ENCODE results near the gene MBD5. TPM values are rescaled to one million over a fixed set of nuclear protein-coding genes. Genes with fewer than 3 reads are reported as not detected.

The MBD5 gene
- total and polyA plus RNA-seq, 2 donors: 13.3 to 13.4 TPM

DNA sequence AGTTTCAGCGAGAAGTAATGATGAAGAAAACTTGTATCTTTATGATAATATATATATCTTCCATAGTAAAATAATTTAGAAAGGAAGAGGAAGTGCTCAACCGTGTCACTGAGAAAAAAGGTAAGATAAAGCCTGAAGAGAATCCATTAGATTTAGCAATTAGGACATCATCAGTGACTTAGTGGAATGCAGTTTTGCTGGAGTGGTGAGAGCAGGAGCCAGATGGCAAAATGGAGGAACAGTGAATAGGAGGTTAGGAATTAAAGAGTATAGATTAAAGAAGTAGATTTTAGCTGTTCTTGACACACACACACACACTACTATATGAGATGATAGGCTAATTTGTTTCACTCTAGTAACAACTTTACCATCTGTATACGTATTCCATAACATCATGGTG lies 466.5 kb downstream of the MBD5 start:
- Histone ChIP-seq H3K9me3 (ENCODE audit: control insufficient read depth in 2 of 2, insufficient read depth in 1 of 2, low read length in 1 of 2) (no peaks in the 10 kb centered on the region), H3K27ac (ENCODE audit: low read depth in 1 of 2, low read length in 1 of 2) (no peak overlapping the region), H3K4me1 (ENCODE audit: control insufficient read depth in 2 of 2, insufficient read depth in 2 of 2, low read length in 2 of 2) (no peaks in the 10 kb centered on the region), H3K4me3 (ENCODE audit: low read length in 2 of 2) (no peak overlapping the region), H3K36me3 (ENCODE audit: control insufficient read depth in 2 of 2, insufficient read depth in 2 of 2, low read length in 1 of 2) (peaks cover 0 to 9% of the 10 kb centered on the region in 2 donors), H3K27me3 (ENCODE audit: control insufficient read depth in 2 of 2, insufficient read depth in 1 of 2, low read length in 1 of 2) (no peaks in the 10 kb centered on the region)
- DNase-seq (ENCODE audit: low read depth in 6 of 9, low spot score in 9 of 9): no peak
- WGBS: 95% methylated on average over 3 of the region's 3 CpGs

DNA sequence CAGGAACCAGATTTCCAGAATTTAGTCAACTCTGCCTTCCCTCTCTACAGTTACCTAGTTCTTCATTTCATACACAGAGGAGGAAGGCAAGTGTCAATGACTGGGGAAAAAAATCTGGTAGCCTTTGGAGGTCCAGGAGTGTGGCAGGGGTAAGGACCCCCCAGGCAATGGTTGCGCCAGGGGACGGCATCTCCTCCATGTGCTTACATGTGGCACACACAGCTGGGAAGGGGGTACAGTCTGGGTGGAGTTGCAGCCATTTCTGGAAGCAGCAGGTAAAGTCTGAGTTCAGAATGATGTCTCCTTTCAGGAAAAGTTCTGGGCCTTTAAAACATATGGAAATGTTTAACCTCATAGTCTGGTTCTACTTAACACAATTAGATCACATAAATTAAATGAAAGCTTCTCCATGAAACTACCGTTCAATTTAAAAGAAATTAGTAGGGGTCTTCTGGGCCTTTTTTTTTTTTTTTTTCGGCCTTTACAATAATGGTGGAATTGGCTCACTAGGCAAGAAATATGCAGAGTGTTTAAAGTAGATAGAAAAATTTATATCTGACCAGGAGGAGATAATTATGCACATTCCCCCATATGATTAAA lies 470.0 kb downstream of the MBD5 start:
- no peak for DNase-seq (ENCODE audit: low read depth in 6 of 9, low spot score in 9 of 9)
- peaks cover 0 to 9% of the 10 kb centered on the region in 2 donors for H3K36me3 ChIP-seq (ENCODE audit: control insufficient read depth in 2 of 2, insufficient read depth in 2 of 2, low read length in 1 of 2)
- WGBS: over 99% methylated on average over 4 of the region's 4 CpGs
- H3K9me3 ChIP-seq (ENCODE audit: control insufficient read depth in 2 of 2, insufficient read depth in 1 of 2, low read length in 1 of 2): no peaks in the 10 kb centered on the region
- H3K27me3 ChIP-seq (ENCODE audit: control insufficient read depth in 2 of 2, insufficient read depth in 1 of 2, low read length in 1 of 2): no peaks in the 10 kb centered on the region
- H3K4me1 ChIP-seq (ENCODE audit: control insufficient read depth in 2 of 2, insufficient read depth in 2 of 2, low read length in 2 of 2): no peaks in the 10 kb centered on the region
- H3K27ac ChIP-seq (ENCODE audit: low read depth in 1 of 2, low read length in 1 of 2): no peak overlapping the region
- H3K4me3 ChIP-seq (ENCODE audit: low read length in 2 of 2): no peak overlapping the region

DNA sequence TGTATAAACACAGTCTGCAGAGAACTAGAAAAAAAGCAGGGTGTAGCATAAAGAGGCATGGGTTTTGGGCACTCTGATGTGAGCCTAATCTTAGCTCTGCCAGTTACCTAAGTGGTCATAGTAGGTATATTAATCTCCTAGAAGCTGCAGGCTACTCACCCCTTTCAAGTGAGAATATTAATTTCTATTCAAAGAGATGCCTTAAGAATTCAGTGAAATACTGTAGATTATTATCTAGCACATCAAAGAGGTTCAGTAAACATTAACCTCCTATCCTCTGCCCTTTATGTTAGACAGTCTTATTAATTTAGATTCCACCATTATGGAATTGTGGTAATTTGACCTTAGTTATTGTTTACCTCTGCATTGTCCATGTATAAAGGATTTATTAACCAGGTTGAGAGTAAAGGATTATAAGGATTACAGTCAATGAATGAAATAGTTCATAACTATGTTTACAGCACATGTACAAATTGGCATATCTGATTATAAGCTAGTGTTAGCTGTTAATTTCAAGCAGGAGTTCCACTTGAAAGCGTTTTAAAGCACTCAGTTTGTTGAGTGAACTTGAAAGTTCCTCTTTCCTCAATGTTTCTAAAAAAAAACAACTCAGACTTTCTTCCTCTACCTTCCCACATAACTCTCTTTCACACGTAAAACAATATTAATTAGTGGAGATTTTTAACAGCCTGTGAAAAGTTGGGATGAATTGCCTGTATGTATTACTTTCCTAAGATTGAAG lies 473.1 kb downstream of the MBD5 start:
- no peak overlapping the region for H3K4me3 ChIP-seq (ENCODE audit: low read length in 2 of 2)
- H3K27ac ChIP-seq (ENCODE audit: low read depth in 1 of 2, low read length in 1 of 2): no peak overlapping the region
- DNase-seq (ENCODE audit: low read depth in 6 of 9, low spot score in 9 of 9): no peak
- no peaks in the 10 kb centered on the region for H3K27me3 ChIP-seq (ENCODE audit: control insufficient read depth in 2 of 2, insufficient read depth in 1 of 2, low read length in 1 of 2)
- H3K9me3 ChIP-seq (ENCODE audit: control insufficient read depth in 2 of 2, insufficient read depth in 1 of 2, low read length in 1 of 2): no peaks in the 10 kb centered on the region
- WGBS: 53% methylated on average over 2 of the region's 2 CpGs
- peaks cover 0 to 9% of the 10 kb centered on the region in 2 donors for H3K36me3 ChIP-seq (ENCODE audit: control insufficient read depth in 2 of 2, insufficient read depth in 2 of 2, low read length in 1 of 2)
- no peaks in the 10 kb centered on the region for H3K4me1 ChIP-seq (ENCODE audit: control insufficient read depth in 2 of 2, insufficient read depth in 2 of 2, low read length in 2 of 2)

DNA sequence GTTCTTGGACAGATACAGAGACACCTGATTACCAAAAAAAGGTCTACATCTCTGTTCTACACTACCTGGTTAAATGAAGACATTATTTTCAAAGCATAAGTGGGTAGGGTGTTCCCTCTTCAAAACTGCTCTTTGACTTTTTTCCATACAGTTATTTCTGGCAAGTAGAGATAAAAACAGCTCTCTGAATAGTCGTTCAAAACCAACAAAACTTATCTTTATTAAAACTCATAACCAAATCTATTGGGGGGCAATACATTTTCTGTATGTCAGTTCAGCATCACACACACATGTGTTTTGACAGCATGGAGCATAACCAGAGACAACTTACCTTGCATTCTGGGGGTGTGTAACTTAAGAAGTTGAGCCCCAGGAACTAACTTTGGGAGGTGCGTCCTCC lies 474.7 kb downstream of the MBD5 start:
- DNase-seq (ENCODE audit: low read depth in 6 of 9, low spot score in 9 of 9): no peak
- 86% methylated on average over 2 of the region's 2 CpGs for WGBS
- no peaks in the 10 kb centered on the region for H3K27me3 ChIP-seq (ENCODE audit: control insufficient read depth in 2 of 2, insufficient read depth in 1 of 2, low read length in 1 of 2)
- H3K27ac ChIP-seq (ENCODE audit: low read depth in 1 of 2, low read length in 1 of 2): no peak overlapping the region
- no peaks in the 10 kb centered on the region for H3K36me3 ChIP-seq (ENCODE audit: control insufficient read depth in 2 of 2, insufficient read depth in 2 of 2, low read length in 1 of 2)
- H3K9me3 ChIP-seq (ENCODE audit: control insufficient read depth in 2 of 2, insufficient read depth in 1 of 2, low read length in 1 of 2): no peaks in the 10 kb centered on the region
- H3K4me1 ChIP-seq (ENCODE audit: control insufficient read depth in 2 of 2, insufficient read depth in 2 of 2, low read length in 2 of 2): no peaks in the 10 kb centered on the region
- no peak overlapping the region for H3K4me3 ChIP-seq (ENCODE audit: low read length in 2 of 2)

DNA sequence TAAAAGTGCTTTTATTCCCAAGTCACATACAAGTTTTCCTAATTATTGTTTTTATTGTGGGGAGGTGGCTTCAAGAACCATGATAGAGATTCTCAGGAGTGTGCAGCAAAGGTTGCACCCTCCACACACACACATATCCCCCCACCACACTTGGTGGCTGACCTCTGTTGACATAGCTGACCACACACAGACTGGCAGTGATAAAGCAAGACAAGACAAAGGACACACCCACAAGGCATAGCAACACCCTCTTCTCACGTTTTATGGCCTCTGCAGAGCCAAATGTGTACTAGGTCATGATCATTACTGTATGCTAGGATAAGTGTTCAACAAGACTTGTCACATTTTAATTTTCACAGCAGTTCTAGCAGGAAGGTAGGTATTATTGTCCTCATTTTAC lies 480.7 kb downstream of the MBD5 start:
- Histone ChIP-seq H3K36me3 (ENCODE audit: control insufficient read depth in 2 of 2, insufficient read depth in 2 of 2, low read length in 1 of 2) (no peaks in the 10 kb centered on the region), H3K4me1 (ENCODE audit: control insufficient read depth in 2 of 2, insufficient read depth in 2 of 2, low read length in 2 of 2) (no peaks in the 10 kb centered on the region), H3K9me3 (ENCODE audit: control insufficient read depth in 2 of 2, insufficient read depth in 1 of 2, low read length in 1 of 2) (no peaks in the 10 kb centered on the region), H3K4me3 (ENCODE audit: low read length in 2 of 2) (no peak overlapping the region), H3K27ac (ENCODE audit: low read depth in 1 of 2, low read length in 1 of 2) (no peak overlapping the region), H3K27me3 (ENCODE audit: control insufficient read depth in 2 of 2, insufficient read depth in 1 of 2, low read length in 1 of 2) (no peaks in the 10 kb centered on the region)
- DNase-seq (ENCODE audit: low read depth in 6 of 9, low spot score in 9 of 9): no peak
- 91% methylated on average over 1 of the region's 1 CpG for WGBS

DNA sequence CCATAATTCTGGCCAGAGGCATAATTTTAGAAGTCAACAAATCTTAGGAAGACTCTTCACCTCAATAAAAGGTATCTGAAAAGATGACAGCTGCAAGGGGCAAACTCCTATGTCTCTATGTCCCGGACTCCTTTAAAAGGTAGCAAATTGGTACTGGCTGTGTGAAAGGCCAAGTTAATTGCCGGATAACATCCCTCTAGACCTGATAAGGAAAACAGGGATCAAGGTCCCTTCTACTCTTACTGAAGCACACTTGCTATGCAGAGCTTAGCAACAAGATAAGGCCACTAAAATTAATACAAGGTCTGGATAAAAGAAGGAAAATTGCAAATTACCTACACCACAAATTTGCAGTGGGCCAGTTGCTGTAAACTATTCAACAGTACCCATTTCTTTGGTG lies 482.6 kb downstream of the MBD5 start:
- H3K27ac ChIP-seq (ENCODE audit: low read depth in 1 of 2, low read length in 1 of 2): no peak overlapping the region
- H3K9me3 ChIP-seq (ENCODE audit: control insufficient read depth in 2 of 2, insufficient read depth in 1 of 2, low read length in 1 of 2): no peaks in the 10 kb centered on the region
- WGBS: 97% methylated on average over 2 of the region's 2 CpGs
- DNase-seq (ENCODE audit: low read depth in 6 of 9, low spot score in 9 of 9): no peak
- H3K36me3 ChIP-seq (ENCODE audit: control insufficient read depth in 2 of 2, insufficient read depth in 2 of 2, low read length in 1 of 2): no peaks in the 10 kb centered on the region
- H3K4me3 ChIP-seq (ENCODE audit: low read length in 2 of 2): no peak overlapping the region
- H3K4me1 ChIP-seq (ENCODE audit: control insufficient read depth in 2 of 2, insufficient read depth in 2 of 2, low read length in 2 of 2): no peaks in the 10 kb centered on the region
- H3K27me3 ChIP-seq (ENCODE audit: control insufficient read depth in 2 of 2, insufficient read depth in 1 of 2, low read length in 1 of 2): no peaks in the 10 kb centered on the region

DNA sequence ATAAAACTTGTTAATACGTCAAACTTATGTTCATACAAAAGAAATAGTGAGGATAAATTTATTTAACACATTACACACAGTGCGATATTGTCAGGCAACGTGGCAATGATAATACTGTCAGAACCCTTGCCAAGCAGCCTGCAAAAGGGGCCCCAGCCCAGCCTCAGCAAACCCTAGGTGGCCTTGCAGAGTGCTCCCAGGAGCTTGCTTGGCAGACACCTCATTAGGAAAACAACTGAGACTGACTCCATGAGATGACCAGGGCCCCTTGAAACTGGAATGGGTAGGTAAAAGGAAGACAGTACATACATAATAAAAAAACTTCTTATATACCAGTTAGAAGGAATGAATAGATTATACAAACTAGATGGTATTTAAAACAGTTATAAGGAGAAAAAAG lies 487.1 kb downstream of the MBD5 start:
- Histone ChIP-seq H3K36me3 (ENCODE audit: control insufficient read depth in 2 of 2, insufficient read depth in 2 of 2, low read length in 1 of 2) (no peaks in the 10 kb centered on the region), H3K4me3 (ENCODE audit: low read length in 2 of 2) (no peak overlapping the region), H3K27ac (ENCODE audit: low read depth in 1 of 2, low read length in 1 of 2) (no peak overlapping the region), H3K27me3 (ENCODE audit: control insufficient read depth in 2 of 2, insufficient read depth in 1 of 2, low read length in 1 of 2) (no peaks in the 10 kb centered on the region), H3K4me1 (ENCODE audit: control insufficient read depth in 2 of 2, insufficient read depth in 2 of 2, low read length in 2 of 2) (peaks cover 0 to 4% of the 10 kb centered on the region in 2 donors), H3K9me3 (ENCODE audit: control insufficient read depth in 2 of 2, insufficient read depth in 1 of 2, low read length in 1 of 2) (no peaks in the 10 kb centered on the region)
- 98% methylated on average over 3 of the region's 3 CpGs for WGBS
- no peak for DNase-seq (ENCODE audit: low read depth in 6 of 9, low spot score in 9 of 9)

DNA sequence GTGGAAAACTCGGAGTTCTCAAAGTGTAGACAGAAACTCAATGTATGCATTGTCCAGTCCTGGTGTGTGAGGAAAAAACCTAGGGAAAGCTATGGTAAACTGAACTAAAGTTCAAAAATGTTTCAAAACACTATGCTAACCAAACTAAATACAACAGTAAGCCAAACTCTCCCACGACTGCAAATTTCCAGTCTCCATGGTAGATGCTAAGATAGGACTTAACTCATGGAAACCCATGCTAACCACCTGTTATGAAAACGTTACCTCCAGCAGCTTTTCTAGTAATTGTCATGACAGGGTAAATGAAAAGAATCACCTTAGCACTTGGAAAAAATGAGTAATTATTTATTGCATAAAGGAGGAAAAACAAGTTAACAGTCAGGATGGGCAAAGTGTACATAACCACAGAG lies 488.0 kb downstream of the MBD5 start:
- Histone ChIP-seq H3K27me3 (ENCODE audit: control insufficient read depth in 2 of 2, insufficient read depth in 1 of 2, low read length in 1 of 2) (no peaks in the 10 kb centered on the region), H3K4me3 (ENCODE audit: low read length in 2 of 2) (no peak overlapping the region), H3K4me1 (ENCODE audit: control insufficient read depth in 2 of 2, insufficient read depth in 2 of 2, low read length in 2 of 2) (peaks cover 0 to 4% of the 10 kb centered on the region in 2 donors), H3K9me3 (ENCODE audit: control insufficient read depth in 2 of 2, insufficient read depth in 1 of 2, low read length in 1 of 2) (no peaks in the 10 kb centered on the region), H3K36me3 (ENCODE audit: control insufficient read depth in 2 of 2, insufficient read depth in 2 of 2, low read length in 1 of 2) (no peaks in the 10 kb centered on the region), H3K27ac (ENCODE audit: low read depth in 1 of 2, low read length in 1 of 2) (no peak overlapping the region)
- 97% methylated on average over 3 of the region's 3 CpGs for WGBS
- DNase-seq (ENCODE audit: low read depth in 6 of 9, low spot score in 9 of 9): no peak

DNA sequence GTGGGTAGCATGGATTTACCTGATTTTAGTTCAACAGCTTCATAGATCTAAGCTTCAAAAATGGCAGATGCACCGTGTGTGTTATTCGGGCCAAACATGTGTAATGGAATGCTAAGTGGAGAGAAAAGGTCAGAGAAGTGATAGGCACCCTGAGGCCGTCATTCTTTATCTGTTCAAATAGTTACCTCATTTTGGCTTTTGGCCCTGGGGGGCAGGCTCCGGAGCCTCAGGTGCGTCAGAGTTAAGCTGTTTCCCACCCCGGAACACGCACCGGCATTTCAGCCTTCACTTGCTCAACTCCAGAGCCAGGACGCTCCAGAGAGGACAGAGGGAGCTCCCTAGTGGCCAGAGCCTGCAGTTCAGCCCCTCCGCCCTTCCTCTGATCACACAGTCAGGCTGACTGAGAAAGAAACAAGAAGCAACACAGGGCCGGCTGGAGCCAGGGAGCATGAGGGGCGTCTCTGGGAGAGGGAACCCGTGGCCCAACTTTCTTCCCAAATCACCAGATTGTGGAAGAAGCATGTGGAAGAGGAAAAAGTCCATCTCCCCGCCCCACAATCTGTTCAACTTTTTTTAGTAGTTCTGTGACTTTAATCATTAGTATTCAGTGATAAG lies 488.5 kb downstream of the MBD5 start:
- no peaks in the 10 kb centered on the region for H3K9me3 ChIP-seq (ENCODE audit: control insufficient read depth in 2 of 2, insufficient read depth in 1 of 2, low read length in 1 of 2)
- no peaks in the 10 kb centered on the region for H3K36me3 ChIP-seq (ENCODE audit: control insufficient read depth in 2 of 2, insufficient read depth in 2 of 2, low read length in 1 of 2)
- 21% methylated on average over 14 of the region's 14 CpGs for WGBS
- H3K4me1 ChIP-seq (ENCODE audit: control insufficient read depth in 2 of 2, insufficient read depth in 2 of 2, low read length in 2 of 2): peaks cover 0 to 4% of the 10 kb centered on the region in 2 donors
- H3K4me3 ChIP-seq (ENCODE audit: low read length in 2 of 2): no peak overlapping the region
- DNase-seq (ENCODE audit: low read depth in 6 of 9, low spot score in 9 of 9): peak in 8 of 9 donors; percentile 54 to 90 (median 73)
- no peaks in the 10 kb centered on the region for H3K27me3 ChIP-seq (ENCODE audit: control insufficient read depth in 2 of 2, insufficient read depth in 1 of 2, low read length in 1 of 2)
- H3K27ac ChIP-seq (ENCODE audit: low read depth in 1 of 2, low read length in 1 of 2): no peak overlapping the region
